Inflammatory macrophage (primary cell): ENCODE results near the gene SPSB3.

ENCODE experiments used
- DNase-seq, 2 donors: peaks; one replicate each; pipeline ENCODE4 v3.0.0-alpha.2; 2020 to 2022
- total RNA-seq, 18 experiments: gene quantifications; one replicate each; lab custom pipeline; 2026; ENCODE audit warnings: mixed read lengths in 6 of 18, inconsistent platforms in 2 of 18; lab: John Stamatoyannopoulos, UW

Gene SPSB3
- total RNA-seq, result 4.4 to 21.9 (median 11.2) reads per million in 18 experiments

DNA sequence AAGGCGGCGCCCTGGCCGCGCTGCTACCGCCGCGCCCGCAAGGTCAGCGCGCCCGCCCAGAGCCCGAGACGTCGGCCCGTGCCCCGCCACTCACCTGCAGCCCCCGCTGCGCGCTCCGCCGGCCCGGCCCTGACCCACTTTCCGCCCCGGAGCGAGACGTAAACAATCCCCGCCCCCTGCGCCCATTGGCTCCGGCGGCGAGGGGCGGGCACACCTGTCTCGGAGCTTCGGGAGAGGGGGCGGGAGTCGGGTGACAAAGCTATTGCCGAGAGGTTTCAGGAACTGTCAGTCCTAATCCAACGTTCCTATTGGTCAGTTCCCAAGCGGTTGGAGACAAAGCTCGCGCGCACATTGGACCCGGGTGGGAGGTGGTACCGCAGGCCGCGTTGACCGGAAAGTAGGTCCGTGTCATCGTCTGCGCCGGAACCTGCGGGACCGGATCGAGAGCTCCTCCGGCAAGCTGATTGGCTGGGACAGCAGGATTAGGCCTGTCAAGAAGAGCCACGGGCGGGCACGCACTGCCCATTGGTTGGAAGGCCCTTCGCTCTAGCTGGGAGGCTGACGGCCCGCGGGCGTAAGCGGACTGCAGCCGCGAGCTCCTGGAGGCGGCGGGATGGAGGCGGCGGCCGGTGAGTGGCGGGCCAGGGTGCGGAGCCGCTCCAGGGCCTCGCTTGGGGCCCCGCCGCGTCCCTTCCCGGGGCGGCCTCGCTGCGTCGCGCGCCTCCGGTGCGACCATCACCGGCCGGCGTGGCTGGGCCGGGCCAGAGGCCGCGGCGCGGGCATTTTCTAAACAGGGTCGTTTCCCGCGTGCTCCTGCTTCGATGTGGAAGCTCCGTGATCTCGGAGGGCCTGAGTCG lies at the start of gene SPSB3, which contains the start of gene NUBP2:
Gene SPSB3, minus strand, starts transcription at position 164 of the 857 bp plus-strand sequence. CDS start 1,088 bp downstream, outside the sequence.
Gene NUBP2, plus strand, starts transcription at position 553 of the 857 bp plus-strand sequence. Its CDS starts 61 bp downstream, at position 614.
- DNase-seq, result peak; percentile 100

DNA sequence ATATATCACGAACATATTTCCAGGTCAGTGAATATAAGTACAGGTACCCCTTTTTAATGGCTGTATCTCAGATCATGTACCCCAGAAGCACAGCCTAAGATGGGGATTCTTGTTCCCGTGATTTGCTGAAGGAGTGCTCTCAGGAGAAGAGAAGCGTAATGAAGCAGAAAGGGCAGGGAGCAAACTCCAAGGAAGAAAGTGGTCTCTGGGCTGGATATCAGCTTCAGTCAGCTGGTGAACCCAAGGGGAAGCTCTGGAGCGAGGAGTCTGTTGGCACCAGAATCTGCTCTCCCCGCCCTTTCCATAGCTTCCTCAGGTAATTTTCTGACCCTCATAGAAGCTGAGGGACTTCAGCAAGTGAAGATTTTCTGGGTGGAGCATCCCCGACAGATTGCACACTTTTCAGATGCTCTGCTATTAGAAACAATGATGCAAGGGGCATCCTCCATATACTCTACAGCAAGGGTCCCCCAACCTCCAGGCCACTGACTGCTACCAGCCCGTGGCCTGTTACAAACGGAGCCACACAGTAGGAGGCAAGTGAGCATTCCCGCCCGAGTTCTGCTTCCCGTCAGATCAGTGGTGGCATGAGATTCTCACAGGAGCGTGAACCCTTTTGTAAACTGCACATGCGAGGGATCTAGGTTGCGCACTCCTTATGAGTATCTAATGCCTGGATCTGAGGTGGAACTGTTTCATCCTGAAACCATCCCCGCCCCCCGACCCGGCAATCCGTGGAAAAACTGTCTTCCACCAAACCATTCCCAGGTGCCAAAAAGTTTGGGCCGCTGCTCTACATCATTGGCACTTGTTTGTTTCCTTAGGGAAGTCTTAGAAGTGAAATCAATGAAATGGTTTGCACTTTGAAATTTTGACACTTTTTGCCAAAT lies 49.1 kb upstream of the SPSB3 start:
- DNase-seq, result no peak

DNA sequence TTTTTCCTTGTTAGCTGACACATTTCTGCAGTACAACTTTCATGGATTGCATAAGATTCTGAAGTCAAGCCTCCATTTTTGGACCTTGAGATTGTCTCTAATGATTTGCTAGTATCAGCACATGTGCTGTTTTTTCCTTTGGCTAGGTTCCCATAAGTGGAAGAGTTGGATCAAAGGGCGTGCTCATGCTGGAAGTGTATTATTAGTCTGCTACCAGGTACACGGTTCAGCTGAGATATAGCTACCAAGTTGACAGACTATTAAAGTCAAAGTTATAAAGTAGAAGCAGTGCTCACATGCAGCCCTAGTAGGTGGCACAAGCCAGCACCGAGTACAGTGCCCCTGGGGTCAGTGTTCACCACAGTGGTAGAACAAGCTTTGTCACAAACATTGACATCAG lies 47.8 kb upstream of the SPSB3 start:
- DNase-seq, result no peak

DNA sequence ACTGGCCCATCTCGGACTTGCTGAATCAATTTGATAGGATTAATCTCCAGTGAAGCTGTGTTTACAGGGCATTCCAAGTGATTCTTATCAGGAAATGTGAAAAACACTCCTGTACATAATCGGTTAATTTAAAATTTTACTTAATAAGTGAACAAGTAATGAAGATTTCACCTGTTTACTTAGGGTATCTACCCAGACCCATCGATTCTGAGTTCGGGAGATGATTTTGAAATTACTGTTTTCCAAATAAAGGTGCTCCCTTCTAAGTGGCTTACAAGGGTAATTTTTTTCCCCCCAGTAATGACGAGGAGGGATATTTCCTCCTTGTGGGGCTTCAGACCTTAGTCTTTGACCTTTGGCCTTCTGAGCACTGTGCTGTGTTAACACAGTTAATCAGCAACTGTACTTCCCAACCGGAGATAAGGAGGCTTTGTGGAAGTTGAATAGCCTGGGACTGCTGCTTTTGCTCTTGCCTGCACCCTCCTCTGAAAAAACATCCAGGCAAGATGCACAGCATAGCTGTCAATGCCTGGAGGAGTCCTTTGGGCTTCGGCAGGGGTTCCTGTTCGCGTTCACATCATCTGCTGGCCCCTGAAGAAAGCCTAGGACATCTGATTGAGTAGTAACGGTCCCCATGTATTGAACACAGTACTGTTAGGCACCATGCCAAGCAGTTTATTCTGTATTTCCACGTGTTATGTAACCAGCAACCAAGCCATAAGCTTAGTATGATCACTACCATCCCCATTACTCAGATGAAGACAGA lies 46.5 kb upstream of the SPSB3 start:
- DNase-seq, result peak in 1 of 2 donors; percentile 13

DNA sequence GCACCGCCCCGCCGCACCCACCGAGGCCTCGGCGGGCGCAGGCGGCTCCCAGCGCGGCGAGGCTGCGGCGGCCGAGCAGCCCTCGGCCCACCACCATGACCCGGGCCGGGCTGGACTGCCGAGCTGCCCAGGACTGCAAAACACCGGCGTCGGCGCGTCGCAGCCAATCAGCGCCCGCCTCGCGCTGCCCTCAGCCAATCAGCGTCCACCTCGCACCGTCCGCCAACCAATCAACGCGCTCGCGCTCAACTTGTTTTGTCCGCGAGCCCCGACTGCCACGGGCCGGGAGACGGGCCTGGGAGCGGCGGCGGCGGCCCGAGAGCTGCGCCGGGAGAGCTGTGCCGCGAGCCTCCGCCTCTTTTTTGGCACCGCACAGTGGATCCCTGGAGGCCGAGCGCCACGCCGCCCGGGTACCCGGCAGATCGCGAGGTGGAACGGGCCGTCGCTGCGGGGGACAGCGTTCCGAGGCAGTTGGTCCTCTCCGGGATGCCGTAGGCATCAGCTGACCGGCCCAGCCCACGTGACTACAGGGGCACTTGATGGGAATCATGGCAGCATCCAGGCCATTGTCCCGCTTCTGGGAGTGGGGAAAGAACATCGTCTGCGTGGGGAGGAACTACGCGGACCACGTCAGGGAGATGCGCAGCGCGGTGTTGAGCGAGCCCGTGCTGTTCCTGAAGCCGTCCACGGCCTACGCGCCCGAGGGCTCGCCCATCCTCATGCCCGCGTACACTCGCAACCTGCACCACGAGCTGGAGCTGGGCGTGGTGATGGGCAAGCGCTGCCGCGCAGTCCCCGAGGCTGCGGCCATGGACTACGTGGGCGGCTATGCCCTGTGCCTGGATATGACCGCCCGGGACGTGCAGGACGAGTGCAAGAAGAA lies 44.6 kb upstream of the SPSB3 start, which contains the start of the genes FAHD1 and HAGH:
Gene FAHD1, plus strand, starts transcription at position 516 of the 883 bp plus-strand sequence. Its CDS starts 33 bp downstream, at position 549.
Gene HAGH, minus strand, starts transcription at position 135 of the 883 bp plus-strand sequence. Its CDS starts 38 bp downstream, at position 97.
- DNase-seq, result peak; percentile 96

DNA sequence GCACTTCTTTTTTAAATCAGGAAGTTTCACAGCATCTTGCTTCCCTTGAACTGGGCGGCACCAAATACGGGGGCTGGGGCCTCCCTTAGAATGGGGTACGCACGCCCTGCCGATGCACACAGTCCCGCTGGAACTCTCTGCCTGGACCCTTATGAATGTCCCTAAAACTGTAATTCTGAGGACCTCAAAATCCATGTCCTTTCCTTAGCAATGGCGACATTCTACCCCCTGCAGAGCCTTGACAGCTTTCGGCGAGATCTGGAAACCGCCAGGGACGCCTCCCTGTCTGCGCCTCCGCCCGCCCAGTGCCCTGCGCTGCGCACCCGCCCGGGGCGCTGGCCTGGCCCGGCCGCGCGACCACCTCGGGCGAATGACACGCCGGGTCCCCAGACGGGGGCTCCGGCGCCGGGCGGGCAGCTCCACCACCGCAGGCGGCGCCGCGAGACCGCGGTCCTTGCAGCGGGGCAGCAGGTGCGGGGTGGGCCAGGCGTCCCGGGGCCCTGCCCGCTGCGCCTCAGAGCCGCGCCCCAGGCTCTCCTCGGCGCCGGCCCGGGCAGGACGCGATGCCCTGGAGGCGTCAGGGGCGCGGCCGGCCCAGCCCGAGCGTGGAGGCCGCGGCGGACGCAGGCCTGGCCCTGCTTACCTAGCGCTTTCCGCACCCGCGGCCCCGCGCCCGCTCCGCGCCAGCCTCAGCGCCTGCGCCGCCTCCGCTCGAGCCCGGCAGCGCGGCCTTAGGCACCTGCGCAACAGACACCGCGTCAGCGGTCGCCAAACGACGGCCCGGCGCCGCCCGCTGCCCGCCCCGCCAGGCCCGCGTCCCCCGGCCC lies 43.7 kb upstream of the SPSB3 start:
- DNase-seq, result peak; percentile 46 to 81

DNA sequence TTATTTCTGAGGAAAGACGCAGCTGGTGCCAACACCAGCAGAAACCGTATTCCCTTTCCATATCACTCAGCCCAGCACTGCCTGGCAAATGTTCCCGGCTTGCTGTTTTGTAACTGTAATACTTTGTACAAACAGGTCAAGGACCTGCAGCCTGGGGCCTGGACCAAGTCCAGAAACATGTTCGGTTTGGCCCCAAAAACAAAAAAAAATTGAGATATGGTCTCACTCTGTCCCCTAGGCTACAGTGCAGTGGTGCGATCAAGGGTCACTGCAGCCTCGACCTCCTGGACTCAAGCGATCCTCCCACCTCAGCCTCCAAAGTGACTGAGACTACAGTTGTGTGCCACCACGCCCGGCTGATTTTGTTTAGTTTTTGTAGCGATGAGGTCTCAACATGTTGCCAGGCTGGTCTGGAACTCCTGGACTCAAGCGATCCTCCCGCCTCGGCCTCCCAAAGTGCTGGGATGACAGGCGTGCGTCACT lies 43.1 kb upstream of the SPSB3 start:
- no peak for DNase-seq

DNA sequence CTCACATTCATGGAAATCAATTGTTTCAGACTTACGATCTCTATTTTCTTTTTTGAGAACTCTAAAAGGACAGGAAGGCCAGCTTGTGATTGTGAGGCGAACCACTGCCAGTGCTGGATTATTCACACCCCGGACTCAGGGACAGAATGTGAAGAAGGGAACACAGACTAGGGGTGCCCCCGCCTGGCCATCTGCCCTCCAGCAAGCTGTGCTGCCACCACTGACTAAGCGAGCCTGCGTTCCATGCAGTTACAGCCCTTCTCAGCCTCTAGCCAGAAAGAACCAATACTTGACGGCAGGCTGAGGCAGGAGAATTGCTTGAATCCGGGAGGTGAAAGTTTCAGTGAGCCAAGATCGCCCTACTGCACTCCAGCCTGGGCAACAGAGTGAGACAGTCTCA lies 41.5 kb upstream of the SPSB3 start:
- peak in 1 of 2 donors; percentile 11 for DNase-seq

DNA sequence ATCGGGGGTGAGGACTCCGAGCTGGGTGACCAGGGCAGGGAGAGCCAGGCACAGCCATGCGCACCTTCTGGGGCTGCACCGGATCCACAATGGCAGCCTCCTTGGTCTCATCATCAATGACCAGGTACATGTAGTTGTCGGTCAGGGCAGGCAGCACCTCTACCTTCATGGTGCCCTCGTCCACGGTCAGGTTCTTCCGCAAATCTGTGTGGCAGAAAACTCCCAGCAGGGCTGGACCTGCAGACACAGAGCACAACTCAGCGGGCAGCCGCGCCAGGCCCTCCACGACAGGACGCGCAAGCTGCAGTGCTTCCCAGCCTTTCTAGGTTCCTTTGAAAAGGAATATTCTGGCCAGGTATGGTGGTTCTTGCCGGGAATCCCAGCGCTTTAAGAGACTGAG lies 40.4 kb upstream of the SPSB3 start:
- no peak for DNase-seq

DNA sequence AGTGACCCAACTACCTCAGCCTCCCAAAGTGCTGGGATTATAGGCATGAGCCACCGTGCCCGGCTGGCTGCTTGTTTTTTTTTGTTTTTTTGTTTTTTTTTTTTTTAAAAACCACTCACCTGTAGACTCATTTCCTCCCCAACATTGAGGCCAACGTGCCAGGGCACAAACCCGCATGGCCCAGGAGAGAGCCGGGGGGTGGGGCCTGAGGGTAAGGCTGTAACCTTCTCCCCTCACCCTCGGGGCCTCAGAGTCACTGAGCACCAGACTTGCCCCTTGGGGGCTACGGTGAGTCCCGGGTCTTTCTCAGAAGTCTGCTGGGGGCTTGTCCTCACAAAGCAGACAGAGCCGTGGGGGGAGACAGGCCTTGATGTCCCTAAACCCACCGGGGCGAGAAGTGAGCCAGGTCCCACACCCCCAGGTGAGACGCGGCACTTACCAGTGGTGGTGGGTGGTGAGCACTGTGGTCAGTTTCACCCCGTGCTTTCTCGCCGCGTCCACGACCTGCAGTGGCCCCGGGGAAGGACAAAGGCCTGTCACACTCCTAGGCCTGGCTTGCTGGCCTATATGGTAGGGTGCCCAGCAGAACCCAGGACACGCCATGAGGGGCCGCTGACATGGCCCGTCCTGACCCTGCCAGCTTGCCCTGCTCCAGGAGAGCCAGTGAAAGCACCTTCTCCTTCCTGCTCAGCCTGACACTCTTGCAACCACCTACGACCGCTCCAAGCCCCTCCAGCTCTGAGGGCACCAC lies 39.7 kb upstream of the SPSB3 start:
- no peak for DNase-seq

DNA sequence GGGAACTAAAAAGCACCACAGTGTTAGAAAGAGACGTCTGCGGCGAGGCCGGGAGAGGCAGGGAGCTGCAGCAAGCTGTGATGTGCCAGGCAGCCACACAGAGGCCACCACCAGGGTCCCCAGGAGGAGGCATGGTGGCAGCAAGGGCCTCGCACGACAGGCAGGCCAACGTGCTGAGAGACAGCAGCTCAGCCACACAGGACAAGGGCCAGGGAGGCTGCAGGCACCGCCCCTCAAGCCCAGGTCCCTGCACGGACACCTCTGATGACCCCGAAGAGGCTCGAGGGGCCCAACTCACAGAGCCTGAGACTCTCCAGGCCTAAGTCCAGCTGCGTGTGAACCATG lies 38.5 kb upstream of the SPSB3 start:
- no peak for DNase-seq

DNA sequence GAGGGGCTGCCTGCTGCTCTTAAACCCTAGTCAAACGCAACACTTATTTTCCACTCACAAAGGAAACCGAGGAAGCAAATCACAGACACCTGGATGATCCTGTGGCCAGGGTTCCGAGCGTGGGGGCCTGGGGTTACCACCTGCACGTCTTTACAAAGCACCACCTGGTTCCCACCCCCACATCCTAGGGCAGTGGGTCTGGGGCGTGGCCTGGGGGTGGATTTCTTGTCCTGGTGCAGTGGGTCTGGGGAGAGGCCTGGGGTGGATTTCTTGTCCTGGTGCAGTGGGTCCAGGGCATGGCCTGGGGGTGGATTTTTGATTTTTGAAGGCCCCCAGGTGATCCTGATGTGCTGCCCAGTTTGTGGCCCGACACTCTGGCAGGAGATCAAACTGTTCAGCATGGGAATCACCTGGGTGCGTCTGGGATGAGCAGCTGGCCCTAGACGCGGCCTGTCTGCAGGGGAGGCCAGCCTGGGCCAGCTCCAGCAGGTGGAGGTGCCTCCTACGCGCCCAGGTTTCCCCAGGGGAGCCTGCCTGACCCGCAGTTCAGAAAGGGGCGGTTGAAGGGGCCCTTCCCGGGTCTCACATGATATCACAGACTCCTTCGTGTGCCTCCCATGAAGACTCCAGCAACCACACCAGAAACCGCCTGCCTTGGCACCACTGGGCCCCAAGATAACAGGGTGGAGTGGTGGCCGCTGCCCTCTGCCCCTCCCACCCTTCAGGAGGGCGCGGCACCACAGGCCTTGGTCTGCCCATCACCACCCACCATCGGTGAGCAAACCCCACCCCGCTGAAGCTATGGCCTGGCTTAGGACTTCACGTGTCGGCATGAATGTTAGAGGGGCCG lies 38.0 kb upstream of the SPSB3 start:
- DNase-seq, result no peak

DNA sequence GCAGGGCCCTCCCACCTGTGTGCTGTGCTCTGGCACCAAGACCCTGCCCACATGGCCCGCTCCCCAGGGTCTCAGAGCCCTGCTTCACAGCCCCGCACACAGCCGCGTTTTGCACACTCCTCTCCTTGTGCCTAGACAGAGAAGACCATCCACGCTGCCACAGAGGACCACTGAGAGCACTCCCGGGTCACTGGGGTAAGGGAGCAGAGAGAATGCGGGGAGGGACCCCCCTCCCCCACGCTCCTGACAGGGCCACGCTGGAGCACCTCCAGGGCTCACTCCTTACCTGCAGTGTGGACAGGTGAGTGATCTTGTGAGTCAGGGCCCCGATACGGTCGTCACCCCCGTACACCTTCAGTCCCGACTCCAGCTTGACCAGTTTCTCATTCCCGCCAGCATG lies 37.2 kb upstream of the SPSB3 start:
- no peak for DNase-seq

DNA sequence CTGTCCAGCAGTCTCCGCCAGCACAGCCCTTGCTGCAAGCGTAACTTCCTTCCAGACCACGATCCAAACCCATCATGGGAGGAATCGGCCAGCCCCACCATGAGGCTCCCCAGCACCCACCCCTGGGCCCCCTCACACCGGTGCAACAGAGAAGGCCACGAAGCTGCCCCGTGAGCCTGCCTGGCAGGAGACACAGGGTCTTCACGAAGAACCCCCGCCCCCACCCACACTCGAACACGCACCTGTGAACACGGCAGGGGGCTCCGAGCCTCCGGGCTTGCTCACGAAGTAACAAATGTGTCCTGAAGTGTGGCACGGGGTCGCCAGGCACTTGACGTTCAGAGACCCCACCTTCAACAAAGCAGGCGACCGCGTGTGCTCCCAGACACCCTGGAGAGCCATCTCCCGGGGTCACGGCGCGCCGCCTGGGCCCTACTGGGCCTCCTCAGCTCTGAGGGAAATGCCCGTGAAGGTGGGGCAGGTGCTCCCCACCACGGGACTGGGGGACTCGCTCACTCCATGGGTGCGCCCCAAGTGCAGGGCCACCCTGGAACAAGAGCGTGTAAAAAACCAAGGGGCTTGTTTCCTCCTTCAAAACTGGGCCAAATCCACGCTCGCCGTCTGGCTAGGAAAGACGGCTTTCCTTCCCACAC lies 36.6 kb upstream of the SPSB3 start:
- DNase-seq, result no peak

DNA sequence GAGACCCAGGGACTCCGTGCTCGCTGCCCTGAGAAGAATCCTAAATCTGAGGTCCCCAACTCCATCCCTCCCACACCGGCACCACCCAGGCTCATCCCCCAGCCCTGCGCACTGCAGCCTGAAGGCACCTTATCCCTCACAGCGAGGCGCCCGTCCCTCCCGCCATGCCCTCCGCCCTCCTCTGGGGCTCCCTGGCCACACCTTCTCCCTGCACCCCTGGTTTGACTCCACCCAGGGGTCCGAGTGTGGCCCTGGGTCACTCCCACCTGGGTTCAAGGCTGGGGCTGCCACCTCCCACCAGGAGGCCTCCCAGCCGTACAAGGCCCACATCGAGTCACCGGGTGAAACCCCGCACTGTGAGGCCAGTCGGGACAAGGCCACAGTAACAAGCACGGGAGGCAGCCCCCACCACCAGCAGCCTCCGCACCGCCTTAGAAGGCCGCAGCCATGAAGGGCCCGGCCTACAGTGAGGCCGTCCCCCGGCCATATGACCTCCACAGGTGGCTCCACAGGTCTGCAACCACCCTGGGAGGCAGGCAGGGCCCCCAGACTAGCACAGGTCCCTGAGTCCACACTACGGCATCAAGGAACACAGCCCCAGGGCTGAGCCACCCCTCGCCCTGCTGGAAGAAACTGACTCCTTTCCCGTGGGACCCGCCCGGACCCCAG lies 36.0 kb upstream of the SPSB3 start:
- no peak for DNase-seq

DNA sequence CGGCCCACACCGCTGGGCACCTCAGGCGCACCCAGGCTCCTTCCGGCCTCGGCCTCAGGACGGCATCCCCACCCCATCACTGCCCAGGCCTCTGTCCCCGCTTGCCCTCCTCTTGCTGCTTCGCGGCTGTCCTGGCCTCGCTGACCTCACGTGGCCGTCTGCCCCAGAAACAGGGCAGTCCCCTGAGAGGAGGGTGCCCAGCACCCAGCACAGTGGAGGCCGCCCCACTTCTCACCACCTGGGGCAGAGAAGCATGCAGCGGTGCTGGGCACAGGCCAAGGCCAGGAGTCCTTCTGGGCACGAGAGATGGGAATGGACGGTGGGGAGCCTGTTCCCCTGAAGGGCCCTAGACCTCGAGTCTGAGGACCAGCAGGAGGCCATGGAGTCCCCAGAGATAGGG lies 35.3 kb upstream of the SPSB3 start:
- no peak for DNase-seq

DNA sequence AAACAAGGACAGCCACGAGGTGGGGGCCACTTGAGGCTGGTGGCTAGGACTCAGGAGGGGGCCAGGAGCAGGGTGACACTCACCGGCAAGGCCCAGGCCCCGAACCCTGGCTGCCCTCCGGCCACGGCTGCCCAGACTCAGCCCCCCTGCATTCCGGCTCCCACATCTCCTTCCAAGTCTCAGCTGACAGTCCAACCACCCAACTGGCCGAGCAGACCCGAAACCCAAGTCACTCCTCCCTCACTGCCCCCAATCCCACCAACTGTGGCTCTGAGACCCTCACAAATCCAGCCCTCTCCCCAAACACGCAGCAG lies 34.9 kb upstream of the SPSB3 start:
- no peak for DNase-seq
